Vagina (tissue), 2 donors: ENCODE data around the gene MED7.

Experiments used
- CTCF ChIP-seq, 3 experiments: fragments of 450-650 bp in 2 of 3; fragments of 200-600 bp in 1 of 3; sonication (generic) in 1 of 3; IDR thresholded peaks; one replicate each; pipeline ENCODE4 v1.5.1; 2017 to 2019; ENCODE audit warnings: antibody characterized with exemption in 3 of 3, mild to moderate bottlenecking in 2 of 3, moderate library complexity in 2 of 3
- POLR2A ChIP-seq, 2 donors: fragments of 450-650 bp; IDR thresholded peaks; one replicate each; pipeline ENCODE4 v1.6.1; 2017; ENCODE audit warnings: antibody characterized with exemption in 2 of 2, mild to moderate bottlenecking in 2 of 2, moderate library complexity in 2 of 2
- POLR2AphosphoS5 ChIP-seq, 2 donors: sonication (generic); formaldehyde crosslinking; IDR thresholded peaks; one replicate each; pipeline ENCODE4 v1.9.0; 2017; ENCODE audit warnings: antibody characterized with exemption in 2 of 2, mild to moderate bottlenecking in 2 of 2, low read depth in 1 of 2; ENCODE audit not compliant: insufficient read depth in 1 of 2

GRCh38 chr5:157088342-157088990 is 54.2 kb downstream of the MED7 start:
- TF ChIP-seq CTCF (IDR thresholded peaks at IDR 0.05) (no peak), POLR2A (IDR thresholded peaks at IDR 0.05) (no peak), POLR2AphosphoS5 (IDR thresholded peaks at IDR 0.05; ENCODE audit: insufficient read depth in 1 of 2, low read depth in 1 of 2) (no peak)
